ENCODE results near the gene PAPPA2.

PAPPA2 gene

DNA sequence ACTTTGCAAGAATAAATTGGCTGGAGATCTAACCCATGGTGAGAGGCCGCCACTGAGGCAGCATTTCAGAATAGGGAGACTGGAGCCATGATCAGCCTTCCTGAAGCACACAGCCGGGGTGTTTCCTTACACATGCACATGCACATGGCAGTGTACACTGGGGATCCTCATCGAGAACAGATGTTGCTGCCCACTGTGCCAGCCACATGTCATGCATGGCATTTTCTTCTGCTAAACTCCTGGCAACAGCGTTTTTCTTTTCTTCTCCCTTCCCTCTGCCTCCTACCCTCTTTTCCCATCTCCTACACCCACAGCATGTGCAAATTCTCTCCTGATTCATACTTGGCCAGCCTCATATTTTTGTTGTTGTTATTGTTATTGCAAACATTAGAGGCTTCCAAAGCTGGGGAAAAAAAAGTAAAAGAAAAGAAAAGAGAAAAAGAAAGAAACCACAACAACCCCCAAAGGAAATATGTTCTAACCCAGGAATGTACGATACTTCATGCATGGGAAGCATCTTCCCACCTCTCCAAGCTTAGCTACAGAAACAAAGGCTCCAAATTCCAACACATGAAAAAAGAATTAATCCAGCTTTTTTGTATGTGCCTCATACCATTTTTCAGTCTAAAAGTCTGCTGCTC lies 357.5 kb downstream of the PAPPA2 start:
- peak; percentile 41 for DNase-seq

DNA sequence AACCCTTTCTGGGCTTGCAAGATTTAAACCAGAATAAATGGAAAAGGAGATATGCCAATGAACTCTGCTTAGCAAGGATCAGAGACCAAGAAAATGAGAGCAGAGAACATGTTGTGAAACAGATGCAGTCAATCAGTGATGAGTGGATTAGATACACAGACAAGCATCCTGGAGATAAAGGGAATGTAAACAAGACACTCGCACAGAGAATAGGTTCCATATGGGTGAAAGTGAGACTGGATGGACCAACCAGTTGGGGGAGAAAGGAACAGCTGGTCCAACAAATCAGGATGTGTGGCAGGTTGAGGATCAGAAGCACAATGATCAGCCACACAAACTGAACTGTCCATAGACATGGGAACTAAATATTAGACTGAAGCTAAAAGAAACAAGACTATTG lies 363.3 kb downstream of the PAPPA2 start:
- no peak for DNase-seq

DNA sequence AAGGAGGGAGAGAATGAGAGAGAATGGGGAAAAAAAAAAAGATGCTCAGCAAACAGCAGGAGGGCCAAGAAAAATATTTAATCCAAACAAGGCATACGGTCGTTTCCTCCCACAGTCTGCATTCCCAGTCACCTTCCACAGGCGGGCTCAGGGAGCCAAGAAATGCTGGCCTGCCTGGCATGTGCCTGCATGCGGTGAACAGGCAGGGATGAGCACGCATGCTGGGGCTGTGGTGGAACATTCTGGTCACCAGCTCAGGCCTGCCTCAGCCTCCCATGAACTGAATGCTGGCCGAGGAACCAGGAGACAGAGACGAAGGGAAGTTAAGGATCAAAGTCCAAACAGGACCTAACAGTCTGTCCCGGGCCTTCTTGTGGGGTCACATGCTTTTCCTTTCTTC lies 366.3 kb downstream of the PAPPA2 start:
- DNase-seq: no peak

DNA sequence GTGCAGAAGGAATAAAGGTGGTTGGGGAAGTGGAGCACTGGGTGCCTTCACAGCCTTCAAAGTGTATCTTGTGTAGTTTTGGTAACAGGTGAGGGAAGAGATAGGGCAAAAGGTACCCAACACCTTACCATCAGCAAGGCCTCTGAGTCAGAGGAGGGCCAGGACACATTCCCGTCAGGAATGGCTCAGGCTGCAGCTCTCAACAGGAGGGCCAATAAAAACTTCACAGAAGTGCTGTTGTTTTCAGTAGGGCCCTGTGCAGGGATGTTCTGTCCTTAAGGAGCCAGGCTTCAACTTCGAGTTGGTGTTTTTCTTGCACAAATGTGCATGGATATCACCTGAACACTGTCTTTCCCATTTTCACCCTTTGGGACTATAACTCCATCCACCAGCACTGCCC lies 368.2 kb downstream of the PAPPA2 start:
- DNase-seq: no peak

DNA sequence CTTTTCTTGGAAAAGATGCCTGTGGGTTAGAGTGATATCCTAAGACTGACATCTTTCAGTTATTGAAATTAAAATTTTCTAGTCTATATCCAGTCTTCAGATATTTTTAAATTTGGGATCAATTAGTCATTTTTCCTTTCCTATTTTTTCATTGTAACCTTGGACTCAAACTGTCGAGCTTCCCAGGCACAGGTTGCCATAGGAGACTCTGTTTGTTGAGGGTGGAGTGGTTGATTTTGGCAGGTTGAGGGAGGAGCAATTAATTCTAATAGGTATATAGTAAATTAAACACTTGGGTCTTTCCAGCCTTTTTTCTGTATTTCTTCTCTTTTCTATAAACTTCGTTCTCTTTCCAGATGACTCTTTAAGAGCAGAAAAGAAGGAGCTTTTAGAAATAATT lies 374.7 kb downstream of the PAPPA2 start:
- DNase-seq: no peak

DNA sequence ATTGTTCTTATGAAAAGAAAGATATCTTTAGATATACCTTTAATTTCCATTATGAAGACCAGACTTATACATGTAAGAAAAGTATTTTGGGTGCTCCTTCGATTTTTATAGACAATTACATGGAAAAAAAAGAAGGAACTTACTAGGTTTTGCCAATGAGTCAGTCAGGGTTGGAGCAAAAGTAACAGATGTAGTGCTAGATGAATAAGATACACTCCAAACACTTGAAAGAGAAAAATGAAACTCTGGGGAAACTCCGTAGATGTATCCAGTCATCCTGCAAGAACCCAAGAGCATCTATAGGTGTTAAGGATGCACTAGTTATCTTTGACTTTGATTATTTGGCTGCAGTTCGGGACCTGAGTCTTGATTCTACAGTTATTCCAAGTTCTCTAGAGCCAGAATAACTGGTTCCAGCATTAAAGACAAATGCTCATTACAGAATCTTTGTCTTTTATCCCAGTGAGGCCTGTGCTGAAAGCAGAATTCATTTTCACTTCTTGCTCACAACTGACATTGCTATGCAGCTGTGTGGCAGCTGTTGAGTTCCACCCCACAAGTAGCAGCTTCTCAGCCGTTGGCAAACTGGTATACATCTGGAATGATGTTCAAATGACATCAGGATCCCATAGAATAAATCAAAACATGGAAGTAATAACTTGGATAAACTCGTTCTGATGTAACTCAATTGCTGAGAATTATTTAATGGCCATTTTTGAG lies 375.5 kb downstream of the PAPPA2 start:
- DNase-seq: no peak

DNA sequence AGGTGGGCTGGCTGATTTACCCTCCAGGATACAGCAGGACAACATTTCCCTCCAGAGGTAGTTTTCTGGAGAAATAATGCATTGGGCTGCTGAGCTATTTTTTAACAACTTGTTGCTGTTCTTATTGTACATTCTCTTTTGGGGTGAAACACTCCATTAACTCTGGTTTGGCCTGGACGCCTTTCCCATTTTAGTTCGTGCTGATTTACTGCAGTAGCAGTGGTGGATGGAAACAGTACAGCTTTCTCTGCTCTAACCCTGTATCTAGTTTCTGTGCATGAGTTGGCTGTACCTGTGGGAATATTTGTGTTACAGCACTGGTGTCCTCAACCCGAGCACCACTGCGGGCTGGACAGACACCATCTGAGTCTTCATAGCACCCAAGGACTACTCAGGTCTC lies 376.2 kb downstream of the PAPPA2 start:
- no peak for DNase-seq

DNA sequence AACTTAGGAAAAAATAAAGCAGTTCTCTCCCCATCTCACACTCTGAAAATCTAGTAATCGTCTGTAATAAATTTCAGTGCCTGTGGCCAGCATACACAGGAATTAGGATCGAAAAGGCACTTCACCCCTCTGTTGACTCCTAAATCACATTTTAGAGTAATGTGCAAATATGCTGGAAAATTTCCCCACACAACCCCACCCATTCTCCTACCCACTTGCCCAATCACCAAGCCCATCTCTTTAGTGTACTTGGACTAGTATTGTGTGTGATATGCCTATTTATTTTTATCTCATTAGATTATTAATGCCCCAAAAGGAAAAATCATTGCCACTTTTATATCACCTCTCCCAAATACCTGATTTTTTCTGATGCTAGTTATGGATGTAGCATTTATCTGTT lies 378.3 kb downstream of the PAPPA2 start:
- no peak for DNase-seq

DNA sequence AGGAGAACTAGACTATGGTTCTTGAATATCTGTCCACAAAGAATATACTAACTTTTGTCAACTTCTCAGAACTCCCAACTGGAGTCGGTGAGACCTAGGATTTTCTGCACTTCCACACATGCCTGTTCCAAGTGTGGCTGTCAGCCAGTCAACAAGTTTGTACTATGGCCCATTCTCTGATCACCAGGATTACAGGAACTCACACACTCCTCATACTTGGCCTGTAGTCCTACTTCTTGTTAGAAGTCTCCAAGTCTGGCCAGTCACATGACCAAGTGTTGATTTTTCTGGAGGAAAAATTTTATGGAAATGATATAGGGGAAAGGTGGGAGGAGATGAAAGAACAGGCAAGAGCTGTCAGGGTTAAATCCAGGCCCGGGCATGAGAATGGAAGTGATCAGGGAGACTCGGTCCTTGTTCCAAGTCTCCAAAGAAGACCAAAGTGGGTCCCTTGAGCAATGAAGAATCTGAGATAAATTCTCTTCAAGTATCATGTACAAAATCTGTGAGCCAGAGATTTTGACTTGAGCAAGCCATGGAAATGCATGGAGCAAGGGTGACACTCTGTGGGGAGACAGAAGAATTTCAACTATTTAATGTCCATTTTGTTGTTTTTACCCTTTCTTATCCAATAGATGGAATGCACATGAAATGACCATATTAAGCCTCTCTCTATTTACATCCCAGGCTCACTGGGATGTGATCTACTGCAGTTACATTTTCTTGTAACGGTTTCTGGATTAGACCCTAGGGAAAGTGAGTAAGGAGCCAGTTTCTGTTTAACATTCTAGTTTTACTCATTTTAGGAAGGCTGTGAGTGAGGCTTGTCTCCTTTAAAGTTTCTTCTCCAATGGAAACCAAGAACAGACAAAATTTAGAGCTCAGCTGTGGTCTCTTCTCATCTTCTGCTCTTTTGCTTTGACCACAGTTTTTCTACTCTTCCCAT lies 380.6 kb downstream of the PAPPA2 start:
- peak; percentile 68 for DNase-seq

DNA sequence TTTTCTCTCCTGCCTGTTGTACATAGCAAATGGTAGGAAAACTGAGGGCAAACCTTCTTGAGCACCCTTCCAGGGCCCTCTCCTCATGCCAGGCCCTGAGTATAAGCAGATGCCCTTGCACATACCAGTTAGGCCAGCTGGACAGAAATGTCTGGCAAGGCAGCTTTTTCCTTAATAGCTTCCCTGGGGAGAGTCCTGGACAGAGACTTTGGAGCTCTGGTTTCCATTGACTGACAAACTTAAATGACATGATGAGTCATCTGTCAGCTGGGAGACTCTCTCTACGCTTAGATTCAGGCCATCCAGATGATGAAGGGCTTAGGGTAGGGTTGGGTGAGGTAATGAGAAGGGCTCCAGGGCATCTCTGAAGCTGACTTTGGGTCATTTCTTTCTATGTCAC lies 384.1 kb downstream of the PAPPA2 start:
- no peak for DNase-seq

DNA sequence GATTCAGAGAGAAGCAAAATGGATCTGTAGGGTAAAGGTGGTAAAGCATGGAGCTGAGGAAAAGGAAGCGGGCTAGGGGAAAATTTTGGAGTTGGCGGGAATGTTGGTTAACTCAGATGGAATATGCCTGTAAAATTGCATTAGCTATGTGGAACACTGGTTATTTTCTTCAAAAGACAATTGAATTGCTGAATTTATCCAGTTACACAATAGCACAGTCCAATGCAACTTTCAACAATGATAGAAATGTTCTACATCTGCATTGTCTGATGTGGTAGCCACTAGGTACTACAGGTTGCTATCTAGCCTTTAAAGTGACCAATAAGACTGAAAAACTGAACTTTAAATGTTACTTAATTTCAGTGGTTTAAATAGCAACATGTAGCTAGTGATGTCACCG lies 386.3 kb downstream of the PAPPA2 start:
- DNase-seq: no peak

DNA sequence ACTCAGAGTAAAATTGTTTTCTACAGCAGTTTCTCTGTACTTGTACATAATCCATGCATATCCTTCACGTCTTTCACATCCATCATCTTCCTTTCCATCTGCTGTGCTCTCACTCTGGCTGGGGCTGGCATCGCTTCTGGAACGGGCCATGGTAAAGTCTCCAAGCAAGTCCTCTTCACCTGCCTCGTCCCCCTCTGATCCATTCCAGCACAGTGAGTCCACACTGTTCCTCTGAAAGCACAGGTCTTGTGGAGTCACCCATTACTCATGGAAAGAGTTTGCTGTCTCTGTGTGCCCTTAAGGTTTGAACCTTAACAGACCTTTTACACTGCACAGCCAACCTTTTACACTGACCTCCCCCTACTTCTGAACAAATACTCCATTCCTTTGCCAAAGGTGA lies 387.9 kb downstream of the PAPPA2 start:
- no peak for DNase-seq

DNA sequence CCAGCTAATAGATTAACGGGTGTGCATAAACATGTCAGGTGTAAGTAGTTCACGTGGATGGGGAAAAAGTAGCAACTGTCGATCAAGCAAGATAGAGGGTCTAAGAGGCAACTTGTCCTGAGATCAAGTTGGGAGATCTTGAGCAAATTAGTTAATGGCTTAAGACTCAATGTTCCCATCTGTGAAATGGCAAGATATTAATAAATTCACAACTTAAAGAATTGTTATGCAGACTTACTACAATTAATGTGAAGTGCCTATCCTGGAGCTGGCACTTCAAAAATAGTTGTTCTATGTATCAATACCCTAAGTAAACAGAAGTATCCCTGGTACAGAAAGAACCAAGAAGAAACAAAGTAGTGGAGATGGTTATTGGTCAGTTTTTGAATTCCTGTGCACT lies 389.1 kb downstream of the PAPPA2 start:
- DNase-seq: no peak

DNA sequence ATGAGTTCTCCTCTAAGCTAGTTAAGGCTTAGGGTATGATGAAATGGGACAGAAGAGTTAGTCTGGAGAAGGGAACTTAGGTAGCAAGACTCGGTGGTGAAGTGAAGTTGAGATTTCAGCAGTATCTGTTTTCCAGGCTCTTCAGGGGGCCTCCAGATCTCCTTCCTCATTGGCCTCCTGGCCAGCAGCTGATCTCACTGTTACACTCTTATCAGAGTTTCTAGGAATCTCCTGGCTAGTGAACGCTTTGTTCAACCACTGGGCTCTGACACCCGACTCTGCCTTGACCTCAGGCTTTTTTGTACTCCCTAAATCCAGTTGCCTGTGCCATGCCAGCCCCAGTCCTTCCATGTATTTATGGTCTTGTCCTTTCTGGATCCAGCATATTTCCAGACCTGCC lies 390.5 kb downstream of the PAPPA2 start:
- DNase-seq: no peak

DNA sequence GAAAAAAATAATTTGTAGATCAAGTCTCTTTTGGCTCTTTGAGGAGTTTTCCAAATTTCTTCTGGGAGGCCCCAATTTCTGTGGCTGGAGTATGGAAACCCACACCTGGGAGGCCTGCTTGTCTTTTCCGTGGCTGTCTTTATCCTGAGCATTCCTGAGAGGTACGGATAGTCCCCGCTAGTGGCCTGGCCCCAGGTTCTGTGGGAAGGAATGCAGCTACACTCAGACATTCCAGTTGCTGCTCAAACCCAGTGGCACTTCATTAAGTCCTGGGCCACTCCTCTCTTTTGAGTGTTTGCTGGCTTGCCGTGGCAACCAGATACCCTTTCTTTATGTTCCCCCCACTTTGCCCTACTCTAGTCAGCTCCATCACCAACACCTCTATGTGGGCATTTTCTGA lies 391.1 kb downstream of the PAPPA2 start:
- peak; percentile 56 for DNase-seq

DNA sequence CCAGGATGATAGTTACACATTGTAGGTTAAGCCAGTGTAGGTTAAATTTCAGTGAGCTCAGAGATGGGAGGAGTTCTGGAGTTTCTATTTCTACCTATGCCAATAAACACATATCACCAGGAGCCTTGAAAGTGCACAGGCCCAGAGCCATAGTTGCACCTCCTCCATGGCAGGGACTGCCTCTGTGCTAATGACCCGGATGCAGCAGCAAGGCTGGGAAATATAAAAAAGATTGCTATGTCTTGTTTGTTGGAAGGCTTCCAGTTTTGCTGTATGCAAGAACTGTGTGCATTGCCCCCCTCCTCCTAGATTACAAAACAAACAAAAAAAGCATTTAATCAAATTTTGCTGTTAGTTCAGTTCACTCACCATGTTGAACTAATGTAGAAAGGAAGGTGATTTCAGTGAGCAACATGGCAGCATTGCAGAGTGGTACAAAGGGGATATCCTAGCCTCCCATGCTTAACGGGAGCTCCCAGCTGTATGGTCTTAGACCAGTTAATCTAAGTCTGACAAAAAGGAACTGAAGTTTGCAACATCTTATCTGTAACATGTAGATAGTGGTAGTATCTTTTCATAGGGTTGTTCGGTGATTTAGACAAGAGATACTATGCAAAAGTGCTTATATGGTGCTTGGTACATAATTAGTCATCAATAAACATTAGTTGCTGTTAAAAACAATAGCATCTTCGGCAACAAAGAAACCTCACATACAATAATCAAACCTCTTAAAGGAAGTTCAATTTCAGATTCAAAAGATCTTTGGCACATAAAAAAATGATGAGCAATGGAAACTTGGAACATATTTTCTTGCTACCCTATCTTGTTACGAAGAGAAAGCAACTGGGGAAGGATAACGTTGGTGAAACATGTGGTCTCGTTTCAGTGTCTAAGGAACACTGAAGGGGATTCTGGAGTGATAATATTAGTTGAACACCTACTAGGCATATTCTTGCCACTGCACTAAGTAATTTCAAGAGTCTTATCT lies 392.1 kb downstream of the PAPPA2 start:
- no peak for DNase-seq

DNA sequence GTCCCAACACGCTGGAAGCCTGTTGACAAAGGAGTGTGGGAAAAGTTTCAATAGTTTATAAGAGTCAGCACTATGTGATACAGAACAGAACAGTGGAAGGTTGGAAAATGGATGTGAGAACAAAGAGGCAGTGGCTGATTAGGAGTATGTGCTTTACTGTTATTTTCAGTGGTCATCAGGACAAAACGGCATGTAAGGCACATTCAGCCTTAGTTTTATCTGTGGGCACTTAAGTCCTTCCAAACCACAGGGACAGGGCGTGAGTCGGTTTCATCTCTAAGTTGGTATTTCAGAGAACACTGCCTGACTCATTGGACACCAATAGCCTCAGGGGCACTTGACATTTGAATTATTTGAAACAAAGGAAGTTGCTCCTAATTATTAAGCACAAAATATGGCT lies 394.7 kb downstream of the PAPPA2 start:
- DNase-seq: no peak

DNA sequence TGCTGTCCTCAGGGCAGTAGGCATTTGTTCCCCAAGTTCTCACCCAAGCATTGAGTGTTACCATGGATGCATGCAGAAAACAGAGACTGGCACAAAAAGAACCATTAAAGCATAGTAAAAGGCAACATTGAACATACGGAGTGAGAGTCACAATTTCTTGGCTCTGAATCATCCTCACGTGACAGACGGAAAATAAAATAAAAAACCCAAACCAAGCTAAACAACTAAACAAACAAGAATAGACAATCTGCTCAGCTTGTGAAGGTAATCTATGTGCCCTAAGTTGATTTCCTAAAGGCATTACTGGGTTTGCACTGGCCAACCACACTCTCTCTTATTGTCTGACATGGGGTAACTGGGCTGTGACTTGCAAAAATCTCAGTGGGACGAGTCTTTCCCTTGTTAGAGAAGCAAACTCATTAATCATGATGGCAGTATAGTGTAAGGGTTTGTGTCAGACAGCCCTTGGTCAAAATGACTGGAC lies 395.5 kb downstream of the PAPPA2 start:
- DNase-seq: no peak

DNA sequence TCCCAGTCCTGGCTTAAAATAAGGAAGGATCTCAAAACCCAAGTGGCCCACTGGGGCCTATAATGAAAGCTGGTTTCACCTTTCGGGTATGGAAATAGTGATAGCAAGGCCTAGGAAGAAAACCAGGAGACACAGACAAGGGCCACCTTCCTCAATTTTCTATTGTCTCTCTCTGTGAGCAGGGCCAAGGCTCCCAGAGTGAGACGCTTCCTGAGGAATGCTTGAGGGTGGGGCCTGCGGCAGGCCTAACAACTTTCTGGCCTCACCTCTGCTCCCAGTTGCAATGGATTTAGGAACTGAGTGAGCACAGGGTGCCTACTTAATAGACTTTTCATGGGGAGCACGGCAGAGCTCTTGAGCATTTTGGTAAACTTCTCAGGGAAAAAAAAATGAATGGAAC lies 400.6 kb downstream of the PAPPA2 start:
- no peak for DNase-seq

DNA sequence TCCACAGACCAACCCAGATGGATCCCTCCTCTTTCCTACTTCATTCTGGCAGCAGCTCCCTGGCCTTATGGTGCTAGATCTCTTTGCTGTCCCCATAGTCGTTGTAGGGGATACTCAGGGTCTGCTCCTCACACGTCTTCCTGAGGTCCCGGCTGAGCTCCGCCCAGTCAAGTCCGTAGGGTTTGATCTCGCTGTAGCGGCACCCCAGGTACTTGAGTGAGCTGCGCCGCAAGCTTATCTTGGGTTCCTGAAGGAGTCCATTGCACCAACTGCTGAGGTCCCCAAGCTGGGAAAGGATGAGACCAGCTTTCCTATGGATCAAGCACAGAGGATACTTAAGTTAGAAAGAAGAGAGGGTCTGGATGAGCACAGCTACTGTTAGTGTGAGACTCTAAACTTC lies 401.2 kb downstream of the PAPPA2 start:
- no peak for DNase-seq

DNA sequence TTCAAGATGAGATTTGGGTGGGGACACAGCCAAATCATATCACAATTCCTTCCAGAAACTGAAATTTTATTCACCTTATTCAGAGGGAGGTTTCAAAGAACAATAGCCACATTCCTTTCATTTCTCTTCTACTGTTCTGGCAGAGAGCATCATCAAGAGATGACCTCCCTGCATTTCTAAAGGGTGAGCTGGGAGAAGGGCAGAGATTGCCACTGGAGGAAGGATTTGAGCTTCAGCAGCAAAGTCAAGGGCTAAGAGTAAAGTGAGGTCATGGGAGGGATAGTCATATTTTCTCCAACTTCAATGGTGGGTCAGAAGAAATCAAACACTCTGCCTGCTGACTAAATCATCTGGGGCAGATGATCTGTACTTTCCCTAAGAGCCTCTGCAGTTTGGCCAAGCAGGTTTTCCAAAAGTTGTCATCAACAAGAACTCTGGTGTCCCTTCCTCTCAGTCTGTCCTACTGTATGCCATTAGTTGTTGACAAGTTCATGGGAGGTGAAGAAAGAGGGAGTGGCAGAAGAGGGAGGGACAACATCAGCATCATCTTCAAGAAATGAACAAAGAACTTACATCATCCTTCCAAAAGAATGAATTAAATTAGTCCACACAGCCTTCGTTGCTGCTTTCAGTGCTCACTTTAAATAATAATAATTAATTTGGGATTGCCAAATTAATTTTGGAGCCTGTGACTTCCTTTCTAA lies 403.2 kb downstream of the PAPPA2 start:
- DNase-seq: no peak

DNA sequence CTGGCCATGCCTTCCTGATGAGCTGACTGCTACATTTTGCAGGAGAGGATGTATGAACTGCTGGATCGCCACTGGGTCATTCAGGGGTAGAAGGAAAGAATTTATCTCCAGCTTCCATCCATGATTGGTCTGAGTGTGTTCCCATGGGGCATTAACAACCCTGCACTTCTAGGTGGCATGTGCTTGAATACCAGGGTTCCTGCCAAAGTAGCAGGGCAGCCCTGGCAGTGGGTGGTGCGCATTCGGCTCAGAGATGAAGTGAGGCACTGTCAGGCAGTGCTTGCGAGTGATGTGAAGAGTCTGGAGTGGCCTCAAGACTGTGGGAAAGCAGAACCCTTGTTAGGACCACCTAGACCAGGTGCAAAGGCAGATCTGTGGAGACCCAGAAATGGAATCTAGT lies 406.6 kb downstream of the PAPPA2 start:
- no peak for DNase-seq

All from left hindlimb (tissue), 1 donor.